IMR-90 (cell line): ENCODE data around the gene CD300H. TPM values are rescaled to one million over a fixed set of nuclear protein-coding genes. Genes with fewer than 3 reads are reported as not detected.

Experiments
- ATAC-seq: fragments of 200-7000 bp; cut with Tn5 transposase; 2 replicates; pipeline ENCODE4 v1.9.1; 2020; ENCODE audit warnings: low read depth, mild to moderate bottlenecking, moderate library complexity
- BruUV-seq: library from RNA; stranded (reverse); fragments of 400-500 nt; replicated peaks from 2 replicates; lab custom pipeline; 2021; lab: Mats Ljungman, UMichigan
- CTCF ChIA-PET: fragments of 300-600 bp; formaldehyde crosslinking; extraction: SDS; loops from one replicate; lab custom pipeline; 2021; ENCODE audit warnings: antibody characterized with exemption; lab: Yijun Ruan, JAX
- POLR2A ChIA-PET: fragments of 300-600 bp; sonication (Branson Sonifier 250); formaldehyde crosslinking; loops from one replicate; lab custom pipeline; 2022; ENCODE audit warnings: antibody characterized with exemption; ENCODE audit not compliant: unreplicated experiment; lab: Charles Lee
- DNase-seq: peaks from one replicate; pipeline ENCODE4 v3.0.0; 2013
- H2AFZ ChIP-seq: replicated peaks from 2 replicates; pipeline ENCODE3; 2013; ENCODE audit warnings: low read length, mild to moderate bottlenecking; ENCODE audit not compliant: poor library complexity
- H2AK5ac ChIP-seq: 2 replicates; pipeline ENCODE4 v1.6.1; 2013; ENCODE audit warnings: low read depth, low read length, inconsistent platforms
- H2AK9ac ChIP-seq: replicated peaks from 2 replicates; pipeline ENCODE3; 2013; ENCODE audit warnings: mild to moderate bottlenecking, low read depth, low read length, moderate library complexity; ENCODE audit not compliant: poor library complexity
- H2BK120ac ChIP-seq: 2 replicates; pipeline ENCODE4 v1.6.1; 2013; ENCODE audit warnings: low read depth, low read length, inconsistent platforms
- H2BK15ac ChIP-seq: 3 replicates; pipeline ENCODE4 v1.6.1; 2013; ENCODE audit warnings: low read depth, low read length, inconsistent platforms
- H2BK20ac ChIP-seq: 2 replicates; pipeline ENCODE4 v1.6.1; 2013; ENCODE audit warnings: low read depth, mild to moderate bottlenecking, inconsistent platforms, low read length, moderate library complexity
- H2BK5ac ChIP-seq: 2 replicates; pipeline ENCODE4 v1.6.1; 2013; ENCODE audit warnings: mild to moderate bottlenecking, low read depth, low read length, inconsistent platforms; ENCODE audit not compliant: poor library complexity, severe bottlenecking
- H3K14ac ChIP-seq: replicated peaks from 2 replicates; pipeline ENCODE4 v1.6.1; 2013; ENCODE audit warnings: low read depth, low read length, inconsistent platforms
- H3K18ac ChIP-seq: 2 replicates; pipeline ENCODE4 v1.6.1; 2013; ENCODE audit warnings: low read depth, low read length, control low read depth
- H3K23ac ChIP-seq: 2 replicates; pipeline ENCODE4 v1.6.1; 2013; ENCODE audit warnings: low read depth, low read length, inconsistent platforms
- H3K27ac ChIP-seq: 2 replicates; pipeline ENCODE4 v1.5.1; 2013; ENCODE audit warnings: mild to moderate bottlenecking, control low read depth, low read length; ENCODE audit not compliant: insufficient read depth
- H3K27me3 ChIP-seq: 2 replicates; pipeline ENCODE4 v1.6.1; 2013; ENCODE audit warnings: low read length; ENCODE audit not compliant: control insufficient read depth, insufficient read depth
- H3K36me3 ChIP-seq: 2 replicates; pipeline ENCODE4 v1.6.1; 2013; ENCODE audit warnings: low read length, mixed read lengths; ENCODE audit not compliant: control insufficient read depth, insufficient read depth
- H3K4ac ChIP-seq: 2 replicates; pipeline ENCODE4 v1.6.1; 2013; ENCODE audit warnings: low read depth, low read length, inconsistent platforms
- H3K4me1 ChIP-seq: 2 replicates; pipeline ENCODE4 v1.6.1; 2013; ENCODE audit warnings: low read length, mixed read lengths; ENCODE audit not compliant: control insufficient read depth, insufficient read depth
- H3K4me2 ChIP-seq: 2 replicates; pipeline ENCODE4 v1.6.1; 2013; ENCODE audit warnings: low read depth, mild to moderate bottlenecking, control low read depth, low read length, moderate library complexity
- H3K4me3 ChIP-seq: 2 replicates; pipeline ENCODE4 v1.5.1; 2013; ENCODE audit warnings: low read depth, mild to moderate bottlenecking, control low read depth, low read length, moderate library complexity; ENCODE audit not compliant: insufficient read depth
- H3K56ac ChIP-seq: 2 replicates; pipeline ENCODE4 v1.6.1; 2013; ENCODE audit warnings: low read length, inconsistent platforms; ENCODE audit not compliant: insufficient read depth; ENCODE audit errors: extremely low read depth
- H3K79me1 ChIP-seq, 2 experiments: 2 replicates each; pipeline ENCODE4 v1.6.1; 2013; ENCODE audit warnings: low read length in 2 of 2, inconsistent platforms in 1 of 2, low read depth in 1 of 2
- H3K9ac ChIP-seq: 2 replicates; pipeline ENCODE4 v1.6.1; 2013; ENCODE audit warnings: low read depth, low read length, control low read depth
- H3K9me1 ChIP-seq: 2 replicates; pipeline ENCODE4 v1.6.1; 2013; ENCODE audit warnings: low read length, inconsistent platforms; ENCODE audit not compliant: insufficient read depth
- H3K9me3 ChIP-seq: 2 replicates; pipeline ENCODE4 v1.6.1; 2013; ENCODE audit warnings: low read length; ENCODE audit not compliant: control insufficient read depth, insufficient read depth
- H4K20me1 ChIP-seq: 2 replicates; pipeline ENCODE4 v1.6.1; 2013; ENCODE audit warnings: low read length, inconsistent platforms; ENCODE audit not compliant: insufficient read depth
- H4K5ac ChIP-seq: 2 replicates; pipeline ENCODE4 v1.6.1; 2013; ENCODE audit warnings: mild to moderate bottlenecking, low read depth, low read length, control low read depth
- H4K8ac ChIP-seq, 2 experiments: 2 replicates each; pipeline ENCODE4 v1.6.1; 2013; ENCODE audit warnings: low read depth in 2 of 2, low read length in 2 of 2, control low read depth in 1 of 2, inconsistent platforms in 1 of 2
- H4K91ac ChIP-seq: 2 replicates; pipeline ENCODE4 v1.6.1; 2013; ENCODE audit warnings: low read depth, low read length, inconsistent platforms; ENCODE audit not compliant: insufficient read depth
- CEBPB ChIP-seq: IDR thresholded peaks from 2 replicates; pipeline ENCODE4 v1.6.1; 2012; ENCODE audit warnings: low read depth, low read length, improper control_type of control experiment
- MAFK ChIP-seq: IDR thresholded peaks from 2 replicates; pipeline ENCODE4 v1.6.1; 2012; ENCODE audit warnings: low read depth, low read length, improper control_type of control experiment
- MAZ ChIP-seq: IDR thresholded peaks from 2 replicates; pipeline ENCODE4 v1.6.1; 2012; ENCODE audit warnings: low read depth, mild to moderate bottlenecking, low read length, improper control_type of control experiment, moderate library complexity, borderline replicate concordance
- RCOR1 ChIP-seq: IDR thresholded peaks from 2 replicates; pipeline ENCODE4 v1.6.1; 2012; ENCODE audit warnings: mild to moderate bottlenecking, low read length, improper control_type of control experiment; ENCODE audit not compliant: insufficient replicate concordance
- WGBS, 2 experiments: methylation state at CpG; one replicate each; pipeline versions ENCODE4 v1.1.5 to v1.1.7; 2013; ENCODE audit warnings: missing lambda C conversion rate in 2 of 2; ENCODE audit not compliant: insufficient read length in 1 of 2; ENCODE audit errors: extremely low coverage in 2 of 2; 5-methylcytosine and 5-hydroxymethylcytosine counted together
- dilution Hi-C: fragments of 300-500 bp; cut with HindIII; formaldehyde crosslinking; loops from one replicate; pipeline ENCODE4 v1.14.3; 2018; ENCODE audit warnings: low sequenced_read_pairs; ENCODE audit not compliant: unreplicated experiment
- in situ Hi-C: fragments of 300-500 bp; cut with MboI; formaldehyde crosslinking; loops from 3 replicates; pipeline ENCODE4 v1.14.3; 2019; ENCODE audit warnings: low sequenced_read_pairs, inconsistent platforms, mixed read lengths
- intact Hi-C: fragments of 100-400 bp; cut with micrococcal nuclease; formaldehyde crosslinking; loops from 2 replicates; pipeline ENCODE4 v1.10.0; 2022
- polyA plus RNA-seq, 3 experiments: library from polyadenylated mRNA; depleted of rRNA; stranded (reverse); fragments of >200 nt; gene quantifications; 2 replicates each; pipeline ENCODE4 v1.2.3, GENCODE V29; 2012; ENCODE audit warnings: low replicate concordance in 1 of 3
- total RNA-seq: library from RNA; depleted of rRNA; stranded (reverse); fragments of >200 nt; gene quantifications from 2 replicates; pipeline ENCODE4 v1.2.3, GENCODE V29; 2012
- TF ChIP-seq, protein P1 (sequence below): conservative IDR thresholded peaks from 2 replicates; pipeline ENCODE4 v1.5.1; 2012; ENCODE audit warnings: mild to moderate bottlenecking, low read depth, low read length, improper control_type of control experiment
- TF ChIP-seq, protein P2 (sequence below): fragments of 150-350 bp; IDR thresholded peaks from 2 replicates; pipeline ENCODE4 v1.6.1; 2017; ENCODE audit warnings: mild to moderate bottlenecking, antibody characterized with exemption, low read length, low read depth

Gene CD300H
- total and polyA plus RNA-seq, 2 of the 4 experiments (the other 2 are of a cell fraction): not detected

DNA sequence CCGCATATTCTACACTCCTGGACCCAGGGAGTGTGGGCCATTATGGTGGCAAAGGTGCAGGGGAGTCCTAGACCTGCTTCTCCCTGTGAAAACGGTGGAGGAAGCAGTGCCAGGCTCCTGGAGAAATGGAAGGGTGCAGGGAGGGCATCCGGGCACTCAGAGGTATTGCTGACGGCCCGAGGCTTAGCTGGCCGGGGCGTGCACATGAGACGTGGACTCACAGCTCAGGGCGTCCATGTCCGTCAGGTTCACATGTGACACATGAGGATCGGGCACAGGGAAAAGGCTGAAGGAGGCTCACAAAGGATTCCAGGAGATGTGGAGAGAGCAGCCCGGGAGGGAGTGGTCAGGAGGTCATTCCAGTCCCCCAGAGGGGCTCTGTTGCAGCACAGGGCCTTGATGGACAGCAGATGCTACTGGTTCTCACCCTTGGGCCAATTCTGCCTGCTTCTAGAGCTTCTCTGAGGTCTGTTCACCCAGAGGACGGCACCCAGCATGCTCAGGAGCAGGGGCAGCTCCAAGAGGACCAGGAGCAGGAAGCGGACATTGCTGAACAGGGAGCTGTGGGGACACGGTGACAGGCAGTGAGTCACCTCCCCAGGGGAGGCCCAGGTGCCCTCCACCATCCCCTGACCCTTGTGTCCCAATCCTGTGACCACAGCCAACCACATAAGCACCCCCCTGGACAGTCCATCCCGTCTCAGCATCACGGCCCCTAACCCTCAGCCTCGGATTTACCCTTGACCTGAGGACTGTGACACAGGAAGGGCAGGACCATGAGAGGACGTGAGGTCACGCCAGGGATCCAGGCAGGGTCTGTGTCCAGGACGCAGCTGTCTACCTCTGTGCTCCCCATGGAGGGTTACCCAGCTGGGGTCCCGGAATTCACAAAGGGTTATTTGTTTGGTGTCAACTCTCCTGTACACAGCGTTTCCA, 25.9 kb downstream of the CD300H start:
- ATAC-seq (no peak), DNase-seq (no peak)
- no peaks in the 10 kb centered on the region for H3K4me1 ChIP-seq
- H4K91ac ChIP-seq: no peak overlapping the region
- no peak overlapping the region for H3K4me2 ChIP-seq
- H4K8ac ChIP-seq: no peak overlapping the region
- TF ChIP-seq MAFK (no peak), CEBPB (no peak), MAZ (no peak), RCOR1 (no peak)
- TF ChIP-seq, protein P1, sequence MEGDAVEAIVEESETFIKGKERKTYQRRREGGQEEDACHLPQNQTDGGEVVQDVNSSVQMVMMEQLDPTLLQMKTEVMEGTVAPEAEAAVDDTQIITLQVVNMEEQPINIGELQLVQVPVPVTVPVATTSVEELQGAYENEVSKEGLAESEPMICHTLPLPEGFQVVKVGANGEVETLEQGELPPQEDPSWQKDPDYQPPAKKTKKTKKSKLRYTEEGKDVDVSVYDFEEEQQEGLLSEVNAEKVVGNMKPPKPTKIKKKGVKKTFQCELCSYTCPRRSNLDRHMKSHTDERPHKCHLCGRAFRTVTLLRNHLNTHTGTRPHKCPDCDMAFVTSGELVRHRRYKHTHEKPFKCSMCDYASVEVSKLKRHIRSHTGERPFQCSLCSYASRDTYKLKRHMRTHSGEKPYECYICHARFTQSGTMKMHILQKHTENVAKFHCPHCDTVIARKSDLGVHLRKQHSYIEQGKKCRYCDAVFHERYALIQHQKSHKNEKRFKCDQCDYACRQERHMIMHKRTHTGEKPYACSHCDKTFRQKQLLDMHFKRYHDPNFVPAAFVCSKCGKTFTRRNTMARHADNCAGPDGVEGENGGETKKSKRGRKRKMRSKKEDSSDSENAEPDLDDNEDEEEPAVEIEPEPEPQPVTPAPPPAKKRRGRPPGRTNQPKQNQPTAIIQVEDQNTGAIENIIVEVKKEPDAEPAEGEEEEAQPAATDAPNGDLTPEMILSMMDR: no peak
- TF ChIP-seq, protein P2, sequence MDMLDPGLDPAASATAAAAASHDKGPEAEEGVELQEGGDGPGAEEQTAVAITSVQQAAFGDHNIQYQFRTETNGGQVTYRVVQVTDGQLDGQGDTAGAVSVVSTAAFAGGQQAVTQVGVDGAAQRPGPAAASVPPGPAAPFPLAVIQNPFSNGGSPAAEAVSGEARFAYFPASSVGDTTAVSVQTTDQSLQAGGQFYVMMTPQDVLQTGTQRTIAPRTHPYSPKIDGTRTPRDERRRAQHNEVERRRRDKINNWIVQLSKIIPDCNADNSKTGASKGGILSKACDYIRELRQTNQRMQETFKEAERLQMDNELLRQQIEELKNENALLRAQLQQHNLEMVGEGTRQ: no peak
- no peaks in the 10 kb centered on the region for H4K20me1 ChIP-seq
- no peak overlapping the region for H3K14ac ChIP-seq
- H2BK15ac ChIP-seq: no peak overlapping the region
- H3K79me1 ChIP-seq: no peaks in the 10 kb centered on the region
- in situ Hi-C loops: no loop called here
- no peak overlapping the region for H3K56ac ChIP-seq
- intact Hi-C loops: no loop called here
- no peaks in the 10 kb centered on the region for H3K27me3 ChIP-seq
- H3K36me3 ChIP-seq: no peaks in the 10 kb centered on the region
- no TSS peak for BruUV-seq
- WGBS, 2 experiments: 35% methylated on average over 4 of the region's 23 CpGs; no CpG with 5 or more reads in 1 of the 2 experiments
- H3K23ac ChIP-seq: no peak overlapping the region
- H2AK9ac ChIP-seq: no peak overlapping the region
- no peak overlapping the region for H2AK5ac ChIP-seq
- no peaks in the 10 kb centered on the region for H3K9me1 ChIP-seq
- no peak overlapping the region for H2BK20ac ChIP-seq
- H3K4ac ChIP-seq: no peak overlapping the region
- no peak overlapping the region for H2AFZ ChIP-seq
- H2BK5ac ChIP-seq: no peak overlapping the region
- no peak overlapping the region for H2BK120ac ChIP-seq
- H3K27ac ChIP-seq: no peak overlapping the region
- H3K18ac ChIP-seq: no peak overlapping the region
- H3K4me3 ChIP-seq: no peak overlapping the region
- CTCF ChIA-PET: interaction anchor here (1.0 kb wide), 1 partner anchor 116 kb away, joined by 3 read pairs; no protein-coding TSS in a partner anchor
- H3K9me3 ChIP-seq: peaks cover 57% of the 10 kb centered on the region
- dilution Hi-C loops: no loop called here
- no peak overlapping the region for H3K9ac ChIP-seq
- no peak overlapping the region for H4K5ac ChIP-seq
- POLR2A ChIA-PET: no interaction called here
